Ishikawa (cell line): ENCODE measurements around the gene FKBP2.

Source experiments
- CEBPB ChIP-seq: IDR thresholded peaks from 2 replicates; pipeline ENCODE4 v1.6.1; 2012
- CREB1 ChIP-seq: IDR thresholded peaks from 2 replicates; pipeline ENCODE4 v1.6.1; 2012; ENCODE audit warnings: low read depth
- EGR1 ChIP-seq: IDR thresholded peaks from 2 replicates; pipeline ENCODE4 v1.6.1; 2012
- EP300 ChIP-seq: IDR thresholded peaks from 2 replicates; pipeline ENCODE4 v1.6.1; 2012; ENCODE audit warnings: borderline replicate concordance
- FOXM1 ChIP-seq: IDR thresholded peaks from 2 replicates; pipeline ENCODE4 v1.6.1; 2012; ENCODE audit warnings: low read depth, borderline replicate concordance
- MAX ChIP-seq: IDR thresholded peaks from 2 replicates; pipeline ENCODE4 v1.6.1; 2012
- NFIC ChIP-seq: IDR thresholded peaks from 2 replicates; pipeline ENCODE4 v1.6.1; 2012
- RAD21 ChIP-seq: IDR thresholded peaks from 2 replicates; pipeline ENCODE4 v1.6.1; 2012; ENCODE audit warnings: low read depth
- REST ChIP-seq: IDR thresholded peaks from 2 replicates; pipeline ENCODE4 v1.6.1; 2012; ENCODE audit warnings: low read depth, mild to moderate bottlenecking
- TAF1 ChIP-seq: IDR thresholded peaks from 2 replicates; pipeline ENCODE4 v1.6.1; 2012; ENCODE audit warnings: low read depth, mild to moderate bottlenecking
- TCF12 ChIP-seq: IDR thresholded peaks from 2 replicates; pipeline ENCODE4 v1.6.1; 2012; ENCODE audit warnings: low read depth
- TEAD4 ChIP-seq: IDR thresholded peaks from 2 replicates; pipeline ENCODE4 v1.6.1; 2012
- USF1 ChIP-seq: IDR thresholded peaks from 2 replicates; pipeline ENCODE4 v1.6.1; 2012
- YY1 ChIP-seq: IDR thresholded peaks from 2 replicates; pipeline ENCODE4 v1.6.1; 2012; ENCODE audit warnings: low read depth
- ZBTB7A ChIP-seq: IDR thresholded peaks from 2 replicates; pipeline ENCODE4 v1.6.1; 2012; ENCODE audit warnings: low read depth

FKBP2 gene

GRCh38 chr11:64253043-64253442, 12.1 kb downstream of the FKBP2 start:
- TF ChIP-seq TAF1 = no peak
- TF ChIP-seq ZBTB7A = no peak
- TF ChIP-seq TCF12 = no peak
- no peak for TF ChIP-seq RAD21
- no peak for TF ChIP-seq NFIC
- TF ChIP-seq EP300 = no peak
- no peak for TF ChIP-seq YY1
- no peak for TF ChIP-seq CEBPB
- no peak for TF ChIP-seq TEAD4
- no peak for TF ChIP-seq USF1
- no peak for TF ChIP-seq CREB1

- TF ChIP-seq CEBPB (no peak), USF1 (no peak), TEAD4 (no peak), FOXM1 (no peak), EP300 (no peak), MAX (no peak), ZBTB7A (no peak), REST (no peak)
These were observed 12.6 kb downstream of the FKBP2 start for GRCh38 chr11:64253481-64253880.

- no peak for TF ChIP-seq TCF12
These were observed 13.4 kb downstream of the FKBP2 start for GRCh38 chr11:64254326-64254725.

- no peak for TF ChIP-seq TEAD4
- TF ChIP-seq USF1 = no peak
- no peak for TF ChIP-seq NFIC
- no peak for TF ChIP-seq EP300
These were observed 14.5 kb downstream of the FKBP2 start for GRCh38 chr11:64255135-64256128.

GRCh38 chr11:64256300-64256699, 15.4 kb downstream of the FKBP2 start:
- no peak for TF ChIP-seq REST
- no peak for TF ChIP-seq USF1
- TF ChIP-seq TCF12 = no peak
- no peak for TF ChIP-seq FOXM1
- no peak for TF ChIP-seq TEAD4
- no peak for TF ChIP-seq YY1
- TF ChIP-seq CREB1 = no peak
- no peak for TF ChIP-seq CEBPB
- TF ChIP-seq TAF1 = no peak
- TF ChIP-seq ZBTB7A = no peak
- no peak for TF ChIP-seq EP300
- TF ChIP-seq RAD21 = no peak
- no peak for TF ChIP-seq MAX
- no peak for TF ChIP-seq EGR1
